ENCODE results near the gene OCRL.
A peak's percentile ranks its signal among the peaks of the same experiment; 100 is the strongest.

OCRL gene

GRCh38 chrX:129636175-129636681 lies 96.2 kb downstream of the OCRL start:
- Histone ChIP-seq H3K4me1 (ENCODE audit: control insufficient read depth, low read length) (no peaks in the 10 kb centered on the region), H3F3A (ENCODE audit: control insufficient read depth, insufficient read depth) (no peaks in the 10 kb centered on the region), H3K36me3 (ENCODE audit: control insufficient read depth, low read length) (no peaks in the 10 kb centered on the region), H3K4me2 (ENCODE audit: low read length) (no peak overlapping the region), H3K9me3 (ENCODE audit: control insufficient read depth, insufficient read depth, low read length) (no peaks in the 10 kb centered on the region), H3K27me3 (ENCODE audit: control insufficient read depth, low read length) (no peaks in the 10 kb centered on the region), H4K20me1 (ENCODE audit: control insufficient read depth, insufficient read depth, low read depth, low read length) (no peaks in the 10 kb centered on the region), H3K4me3 (ENCODE audit: low read length) (no peak overlapping the region), H3K79me2 (ENCODE audit: control insufficient read depth, low read length) (no peaks in the 10 kb centered on the region), H3K27ac (ENCODE audit: low read depth, low read length) (no peak overlapping the region), H3K9me2 (replicated peaks; ENCODE audit: control insufficient read depth, low read length) (no peaks in the 10 kb centered on the region)
- TF ChIP-seq CTCF (IDR thresholded peaks at IDR 0.05; ENCODE audit: low read depth, low read length, poor library complexity, severe bottlenecking): no peak
- TF ChIP-seq EZH2phosphoT487 (IDR thresholded peaks at IDR 0.05; ENCODE audit: borderline replicate concordance, low read length): no peak

- Histone ChIP-seq H3K27me3 (ENCODE audit: control insufficient read depth, low read length) (no peaks in the 10 kb centered on the region), H3K9me3 (ENCODE audit: control insufficient read depth, insufficient read depth, low read length) (no peaks in the 10 kb centered on the region), H3K27ac (ENCODE audit: low read depth, low read length) (no peak overlapping the region), H4K20me1 (ENCODE audit: control insufficient read depth, insufficient read depth, low read depth, low read length) (no peaks in the 10 kb centered on the region), H3K79me2 (ENCODE audit: control insufficient read depth, low read length) (no peaks in the 10 kb centered on the region), H3F3A (ENCODE audit: control insufficient read depth, insufficient read depth) (no peaks in the 10 kb centered on the region), H3K36me3 (ENCODE audit: control insufficient read depth, low read length) (no peaks in the 10 kb centered on the region), H3K4me3 (ENCODE audit: low read length) (no peak overlapping the region), H3K4me2 (ENCODE audit: low read length) (no peak overlapping the region), H3K4me1 (ENCODE audit: control insufficient read depth, low read length) (no peaks in the 10 kb centered on the region), H3K9me2 (replicated peaks; ENCODE audit: control insufficient read depth, low read length) (no peaks in the 10 kb centered on the region)
- TF ChIP-seq EZH2phosphoT487 (IDR thresholded peaks at IDR 0.05; ENCODE audit: borderline replicate concordance, low read length) (no peak), CTCF (IDR thresholded peaks at IDR 0.05; ENCODE audit: low read depth, low read length, poor library complexity, severe bottlenecking) (peak; percentile 80)
These were observed 97.4 kb downstream of the OCRL start for GRCh38 chrX:129637217-129638109.

GRCh38 chrX:129638917-129639316 lies 98.9 kb downstream of the OCRL start:
- H3K27me3 ChIP-seq (ENCODE audit: control insufficient read depth, low read length): no peaks in the 10 kb centered on the region
- no peaks in the 10 kb centered on the region for H3K9me2 ChIP-seq (replicated peaks; ENCODE audit: control insufficient read depth, low read length)
- H3K9me3 ChIP-seq (ENCODE audit: control insufficient read depth, insufficient read depth, low read length): no peaks in the 10 kb centered on the region
- H3F3A ChIP-seq (ENCODE audit: control insufficient read depth, insufficient read depth): no peaks in the 10 kb centered on the region
- H3K36me3 ChIP-seq (ENCODE audit: control insufficient read depth, low read length): no peaks in the 10 kb centered on the region
- H3K4me3 ChIP-seq (ENCODE audit: low read length): no peak overlapping the region
- H3K27ac ChIP-seq (ENCODE audit: low read depth, low read length): no peak overlapping the region
- TF ChIP-seq CTCF (IDR thresholded peaks at IDR 0.05; ENCODE audit: low read depth, low read length, poor library complexity, severe bottlenecking): no peak
- TF ChIP-seq EZH2phosphoT487 (IDR thresholded peaks at IDR 0.05; ENCODE audit: borderline replicate concordance, low read length): no peak
- H4K20me1 ChIP-seq (ENCODE audit: control insufficient read depth, insufficient read depth, low read depth, low read length): no peaks in the 10 kb centered on the region
- no peaks in the 10 kb centered on the region for H3K79me2 ChIP-seq (ENCODE audit: control insufficient read depth, low read length)
- H3K4me2 ChIP-seq (ENCODE audit: low read length): no peak overlapping the region
- H3K4me1 ChIP-seq (ENCODE audit: control insufficient read depth, low read length): no peaks in the 10 kb centered on the region

All from DOHH2 (cell line).